GM10248 (cell line): ENCODE results near the gene B3GALNT2.
"Not testable (repeated sequence)": the region's sequence is repeated elsewhere in the genome, so short reads cannot be mapped to it uniquely, and the experiment has no call there.

Source experiments
- CTCF ChIA-PET: fragments of 300-600 bp; sonication (Branson Sonifier 250); formaldehyde crosslinking; extraction: SDS; loops from one replicate; lab custom pipeline; 2021; ENCODE audit warnings: antibody characterized with exemption; lab: Yijun Ruan, JAX
- POLR2A ChIA-PET: fragments of 350-650 bp; sonication (Branson Sonifier 250); formaldehyde crosslinking; extraction: SDS; loops from one replicate; lab custom pipeline; 2020; ENCODE audit warnings: antibody characterized with exemption; lab: Yijun Ruan, JAX
- DNase-seq: peaks from one replicate; pipeline ENCODE4 v3.0.0; 2012; ENCODE audit errors: extremely low spot score
- TF ChIP-seq, protein P1 (sequence below): IDR thresholded peaks from 2 replicates; pipeline ENCODE4 v1.5.1; 2012; ENCODE audit warnings: mild to moderate bottlenecking, low read depth; ENCODE audit errors: extremely low read depth, missing control alignments, control extremely low read depth

The B3GALNT2 gene

DNA sequence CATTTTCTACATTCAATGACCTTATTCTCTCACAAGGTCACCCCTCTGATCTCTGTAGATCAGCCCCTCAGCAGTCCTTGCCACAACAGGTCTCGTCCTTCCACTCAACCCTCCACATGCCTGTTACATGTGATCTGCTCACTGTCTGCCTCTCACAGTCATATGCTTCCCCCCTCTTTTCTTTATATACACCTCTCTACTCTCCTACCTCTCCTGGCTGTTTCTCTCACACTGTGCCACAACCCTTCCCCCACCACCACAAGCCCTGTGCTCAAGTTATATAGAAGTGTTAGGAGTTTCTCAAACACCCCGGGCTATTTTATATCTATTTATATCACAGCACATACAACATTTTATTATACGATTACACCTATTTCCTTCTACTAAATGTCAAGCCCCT is 12.6 kb downstream of the B3GALNT2 start:
- TF ChIP-seq, protein P1, sequence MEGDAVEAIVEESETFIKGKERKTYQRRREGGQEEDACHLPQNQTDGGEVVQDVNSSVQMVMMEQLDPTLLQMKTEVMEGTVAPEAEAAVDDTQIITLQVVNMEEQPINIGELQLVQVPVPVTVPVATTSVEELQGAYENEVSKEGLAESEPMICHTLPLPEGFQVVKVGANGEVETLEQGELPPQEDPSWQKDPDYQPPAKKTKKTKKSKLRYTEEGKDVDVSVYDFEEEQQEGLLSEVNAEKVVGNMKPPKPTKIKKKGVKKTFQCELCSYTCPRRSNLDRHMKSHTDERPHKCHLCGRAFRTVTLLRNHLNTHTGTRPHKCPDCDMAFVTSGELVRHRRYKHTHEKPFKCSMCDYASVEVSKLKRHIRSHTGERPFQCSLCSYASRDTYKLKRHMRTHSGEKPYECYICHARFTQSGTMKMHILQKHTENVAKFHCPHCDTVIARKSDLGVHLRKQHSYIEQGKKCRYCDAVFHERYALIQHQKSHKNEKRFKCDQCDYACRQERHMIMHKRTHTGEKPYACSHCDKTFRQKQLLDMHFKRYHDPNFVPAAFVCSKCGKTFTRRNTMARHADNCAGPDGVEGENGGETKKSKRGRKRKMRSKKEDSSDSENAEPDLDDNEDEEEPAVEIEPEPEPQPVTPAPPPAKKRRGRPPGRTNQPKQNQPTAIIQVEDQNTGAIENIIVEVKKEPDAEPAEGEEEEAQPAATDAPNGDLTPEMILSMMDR, result no peak
- ChIA-PET POLR2A (no interaction called here), CTCF (interaction anchor here (1.1 to 4.3 kb wide), 2 partner anchors 11 to 12 kb away, joined by 4 to 29 read pairs; partner anchors contain the start of gene B3GALNT2)
- DNase-seq, result no peak

- POLR2A ChIA-PET, result no interaction called here
- TF ChIP-seq, protein P1, result no peak
- CTCF ChIA-PET, result interaction anchor here (0.8 kb wide), 1 partner anchor 18 kb away, joined by 3 read pairs; the partner anchor contains the start of gene B3GALNT2
- DNase-seq, result no peak
These were observed 17.9 kb downstream of the B3GALNT2 start for GRCh38 chr1:235486321-235486720.

- POLR2A ChIA-PET, result no interaction called here
- TF ChIP-seq, protein P1, result no peak
- CTCF ChIA-PET, result interaction anchor here (0.8 kb wide), 1 partner anchor 19 kb away, joined by 3 read pairs; the partner anchor contains the start of gene B3GALNT2
- no peak for DNase-seq
These were observed 18.7 kb downstream of the B3GALNT2 start for GRCh38 chr1:235485558-235485957.

DNA sequence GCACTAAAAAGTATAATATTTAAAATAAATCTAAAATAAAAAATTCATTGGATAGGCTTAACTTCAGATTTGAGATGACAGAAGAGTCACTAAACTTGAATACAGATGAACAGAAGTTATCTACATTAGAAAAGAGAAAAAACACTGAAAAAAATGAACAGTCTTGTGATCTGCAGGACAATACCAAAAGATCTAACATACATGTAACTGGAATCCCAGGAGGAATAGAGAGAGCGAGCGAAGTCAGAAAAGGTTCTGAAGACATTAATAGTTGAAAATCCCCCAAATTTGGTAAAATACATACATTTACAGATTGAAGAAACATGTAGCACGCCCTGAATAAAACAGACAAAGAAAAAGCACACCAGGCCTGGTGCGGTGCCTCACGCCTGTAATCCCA is 21.2 kb downstream of the B3GALNT2 start:
- DNase-seq, result no peak
- TF ChIP-seq, protein P1, result no peak
- POLR2A ChIA-PET, result no interaction called here
- CTCF ChIA-PET, result interaction anchor here (1.7 kb wide), 1 partner anchor 22 kb away, joined by 3 read pairs; the partner anchor contains the start of gene B3GALNT2

DNA sequence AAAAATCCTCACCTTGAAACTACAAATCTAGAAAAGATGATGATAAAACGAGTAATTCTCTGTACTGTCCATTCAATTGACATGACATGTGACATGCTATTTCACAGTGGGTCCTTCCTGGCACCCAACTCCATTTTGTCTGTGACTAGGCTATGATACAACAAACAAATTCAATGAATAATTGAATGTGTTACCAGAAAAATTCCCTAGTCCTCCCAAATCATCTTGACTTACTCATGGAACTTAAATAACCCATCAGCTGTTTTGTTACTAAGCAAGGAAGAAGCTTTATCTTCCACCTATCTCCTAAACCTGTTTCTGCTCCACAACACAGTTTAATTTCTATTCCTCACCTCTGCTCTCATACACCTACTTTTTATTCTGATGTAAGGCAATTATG is 30.4 kb downstream of the B3GALNT2 start:
- no peak for DNase-seq
- TF ChIP-seq, protein P1, result no peak
- POLR2A ChIA-PET, result no interaction called here
- CTCF ChIA-PET, result no interaction called here

- no peak for DNase-seq
- ChIA-PET POLR2A (no interaction called here), CTCF (interaction anchor here (0.8 to 0.9 kb wide), 2 partner anchors 9 to 34 kb away, joined by 3 read pairs; no protein-coding TSS in a partner anchor)
- TF ChIP-seq, protein P1, result no peak
These were observed 33.4 kb downstream of the B3GALNT2 start for GRCh38 chr1:235470741-235471439.

GRCh38 chr1:235469897-235470296 is 34.4 kb downstream of the B3GALNT2 start:
- CTCF ChIA-PET, POLR2A ChIA-PET: not testable (repeated sequence)

More at GRCh38 chr1:235469897-235470296, 34.4 kb downstream of the B3GALNT2 start:
- not testable (repeated sequence) for DNase-seq
